HL-60 (cell line): ENCODE data around the gene YIPF4.

Experiments used
- DNase-seq, 2 experiments: peaks; one replicate each; pipeline ENCODE4 v3.0.0-alpha.2; 2010 to 2020; ENCODE audit warnings: low read depth in 1 of 2, low spot score in 1 of 2
- H3K27ac ChIP-seq: fragments of 250-450 bp; sonication (Bioruptor Pico); replicated peaks from 2 replicates; pipeline ENCODE4 v1.5.1; 2020; ENCODE audit warnings: mild to moderate bottlenecking, moderate library complexity
- H3K27me3 ChIP-seq: fragments of 250-450 bp; sonication (Bioruptor Pico); 2 replicates; pipeline ENCODE4 v1.5.1; 2021; ENCODE audit warnings: mild to moderate bottlenecking, moderate library complexity; ENCODE audit not compliant: insufficient read depth, poor library complexity, severe bottlenecking
- H3K4me3 ChIP-seq: replicated peaks from 2 replicates; pipeline ENCODE4 v1.5.1; 2011; ENCODE audit warnings: mild to moderate bottlenecking, control low read depth, low read length; ENCODE audit not compliant: insufficient read depth
- CTCF ChIP-seq: IDR thresholded peaks from one replicate; pipeline ENCODE4 v1.5.1; 2011; ENCODE audit warnings: low read length, control low read depth, inconsistent platforms; ENCODE audit not compliant: insufficient read depth
- GABPA ChIP-seq: IDR thresholded peaks from 2 replicates; pipeline ENCODE4 v1.6.1; 2012; ENCODE audit warnings: low read depth
- POLR2AphosphoS5 ChIP-seq: IDR thresholded peaks from 2 replicates; pipeline ENCODE4 v1.6.1; 2012; ENCODE audit warnings: low read depth
- SPI1 ChIP-seq: IDR thresholded peaks from 2 replicates; pipeline ENCODE4 v1.6.1; 2012; ENCODE audit warnings: low read depth, mild to moderate bottlenecking, borderline replicate concordance
- TF ChIP-seq, protein P1 (sequence below): IDR thresholded peaks from 2 replicates; pipeline ENCODE4 v1.6.1; 2012; ENCODE audit warnings: low read depth; ENCODE audit not compliant: insufficient replicate concordance

Gene YIPF4

DNA sequence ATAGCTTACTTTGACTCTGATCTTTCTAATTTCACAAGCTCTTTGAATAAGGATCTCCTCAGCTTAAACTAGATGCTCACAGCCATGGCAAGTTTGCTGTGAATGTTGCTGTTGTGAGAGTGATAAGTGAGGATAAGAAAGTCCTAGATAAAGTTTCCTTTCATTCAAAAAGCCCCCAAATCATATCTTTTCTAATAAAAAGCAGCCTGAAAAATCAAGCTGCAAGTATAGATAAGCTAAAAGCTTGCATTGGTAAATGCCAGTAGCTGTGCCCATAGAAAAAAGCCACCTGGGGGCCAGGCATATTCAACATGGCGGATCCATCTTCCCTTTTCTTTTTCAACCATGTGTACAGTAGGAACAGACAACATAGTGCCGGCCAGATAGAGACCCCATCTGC lies 17.3 kb upstream of the YIPF4 start:
- TF ChIP-seq, protein P1, sequence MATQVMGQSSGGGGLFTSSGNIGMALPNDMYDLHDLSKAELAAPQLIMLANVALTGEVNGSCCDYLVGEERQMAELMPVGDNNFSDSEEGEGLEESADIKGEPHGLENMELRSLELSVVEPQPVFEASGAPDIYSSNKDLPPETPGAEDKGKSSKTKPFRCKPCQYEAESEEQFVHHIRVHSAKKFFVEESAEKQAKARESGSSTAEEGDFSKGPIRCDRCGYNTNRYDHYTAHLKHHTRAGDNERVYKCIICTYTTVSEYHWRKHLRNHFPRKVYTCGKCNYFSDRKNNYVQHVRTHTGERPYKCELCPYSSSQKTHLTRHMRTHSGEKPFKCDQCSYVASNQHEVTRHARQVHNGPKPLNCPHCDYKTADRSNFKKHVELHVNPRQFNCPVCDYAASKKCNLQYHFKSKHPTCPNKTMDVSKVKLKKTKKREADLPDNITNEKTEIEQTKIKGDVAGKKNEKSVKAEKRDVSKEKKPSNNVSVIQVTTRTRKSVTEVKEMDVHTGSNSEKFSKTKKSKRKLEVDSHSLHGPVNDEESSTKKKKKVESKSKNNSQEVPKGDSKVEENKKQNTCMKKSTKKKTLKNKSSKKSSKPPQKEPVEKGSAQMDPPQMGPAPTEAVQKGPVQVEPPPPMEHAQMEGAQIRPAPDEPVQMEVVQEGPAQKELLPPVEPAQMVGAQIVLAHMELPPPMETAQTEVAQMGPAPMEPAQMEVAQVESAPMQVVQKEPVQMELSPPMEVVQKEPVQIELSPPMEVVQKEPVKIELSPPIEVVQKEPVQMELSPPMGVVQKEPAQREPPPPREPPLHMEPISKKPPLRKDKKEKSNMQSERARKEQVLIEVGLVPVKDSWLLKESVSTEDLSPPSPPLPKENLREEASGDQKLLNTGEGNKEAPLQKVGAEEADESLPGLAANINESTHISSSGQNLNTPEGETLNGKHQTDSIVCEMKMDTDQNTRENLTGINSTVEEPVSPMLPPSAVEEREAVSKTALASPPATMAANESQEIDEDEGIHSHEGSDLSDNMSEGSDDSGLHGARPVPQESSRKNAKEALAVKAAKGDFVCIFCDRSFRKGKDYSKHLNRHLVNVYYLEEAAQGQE, result no peak
- no peak for TF ChIP-seq SPI1
- no peaks in the 10 kb centered on the region for H3K27me3 ChIP-seq

GRCh38 chr2:32262105-32262504 lies 15.6 kb upstream of the YIPF4 start:
- no peaks in the 10 kb centered on the region for H3K27me3 ChIP-seq
- peak overlapping the region; percentile 41 for H3K27ac ChIP-seq
- 0 out of 2 replicates have a peak, but pooled peaks have one; percentile 25 for TF ChIP-seq GABPA
- TF ChIP-seq SPI1, result peak; percentile 79; the same call in 1 of the 2 replicates
- TF ChIP-seq, protein P1, result no peak
- no peak overlapping the region for H3K4me3 ChIP-seq
- DNase-seq, result peak; percentile 51 to 88

More for the DNA sequence above, 17.3 kb upstream of the YIPF4 start:
- no peak overlapping the region for H3K27ac ChIP-seq
- no peak for DNase-seq
- no peak overlapping the region for H3K4me3 ChIP-seq

- Histone ChIP-seq H3K27ac (peak within 1 kb of the TSS; percentile 86), H3K27me3 (no peaks in the 10 kb centered on the region), H3K4me3 (peak within 1 kb of the TSS; percentile 20)
- DNase-seq, result peak; percentile 65 to 79
- TF ChIP-seq SPI1 (peak; percentile 100), GABPA (0 out of 2 replicates have a peak, but pooled peaks have one; percentile 12), CTCF (no peak)
Measured at GRCh38 chr2:32264422-32265105, 13.1 kb upstream of the YIPF4 start, which contains the start of gene NLRC4. TSS of gene NLRC4 (minus strand) at chr2:32264886. CDS start at chr2:32256775, 8,111 bp downstream.

- DNase-seq, result no peak
- H3K27ac ChIP-seq, result no peak overlapping the region
- H3K4me3 ChIP-seq, result no peak overlapping the region
- TF ChIP-seq, protein P1, result no peak
- TF ChIP-seq CTCF, result no peak
- TF ChIP-seq GABPA, result no peak
- TF ChIP-seq SPI1, result no peak
- no peak for TF ChIP-seq POLR2AphosphoS5
- H3K27me3 ChIP-seq, result no peaks in the 10 kb centered on the region
Measured at GRCh38 chr2:32271063-32271462, 6.6 kb upstream of the YIPF4 start.
